CD4-positive, alpha-beta T cell (primary cell): Measurements from ENCODE around the gene NFIA. TPM values are rescaled to one million over a fixed set of nuclear protein-coding genes. Genes with fewer than 3 reads are reported as not detected.

Experiments
- ATAC-seq: fragments of 200-7000 bp; cut with Tn5 transposase; one replicate; pipeline ENCODE4 v1.10.0; 2022; ENCODE audit warnings: mild to moderate bottlenecking; ENCODE audit not compliant: poor library complexity
- CTCF ChIA-PET: fragments of 350-600 bp; sonication (Branson Sonifier 250); formaldehyde crosslinking; loops from one replicate; lab custom pipeline; 2021; ENCODE audit warnings: antibody characterized with exemption, inconsistent platforms; lab: Charles Lee
- POLR2A ChIA-PET: fragments of 350-600 bp; sonication (Branson Sonifier 250); formaldehyde crosslinking; loops from one replicate; lab custom pipeline; 2021; ENCODE audit warnings: antibody characterized with exemption, inconsistent platforms; lab: Charles Lee
- DNase-seq, 14 experiments: peaks; one replicate each; pipeline ENCODE4 v3.0.0-alpha.2; 2013 to 2020; ENCODE audit warnings: mixed read lengths in 2 of 14
- H3K27ac ChIP-seq, 2 donors: one replicate each; pipeline versions ENCODE4 v1.5.1 to v1.7.0; 2013; ENCODE audit warnings: low read length in 2 of 2, low read depth in 1 of 2, mild to moderate bottlenecking in 1 of 2
- H3K27me3 ChIP-seq, 2 experiments: 1 replicate in 1 of 2; 2 replicates in 1 of 2; pipeline versions ENCODE4 v1.6.1 to v1.7.0; 2013; ENCODE audit warnings: low read length in 2 of 2, control low read depth in 1 of 2, mild to moderate bottlenecking in 1 of 2, moderate library complexity in 1 of 2; ENCODE audit not compliant: insufficient read depth in 2 of 2, control insufficient read depth in 1 of 2
- H3K36me3 ChIP-seq: one replicate; pipeline ENCODE4 v1.6.1; 2013; ENCODE audit warnings: low read length, control low read depth; ENCODE audit not compliant: insufficient read depth
- H3K4me1 ChIP-seq: one replicate; pipeline ENCODE4 v1.6.1; 2013; ENCODE audit warnings: low read length, control low read depth; ENCODE audit not compliant: insufficient read depth
- H3K4me3 ChIP-seq: one replicate; pipeline ENCODE4 v1.5.1; 2013; ENCODE audit warnings: mild to moderate bottlenecking, low read length, moderate library complexity
- H3K9me3 ChIP-seq, 2 experiments: 1 replicate in 1 of 2; 2 replicates in 1 of 2; pipeline versions ENCODE4 v1.6.1 to v1.7.0; 2013; ENCODE audit warnings: low read length in 2 of 2, mild to moderate bottlenecking in 2 of 2, control low read depth in 1 of 2, moderate library complexity in 1 of 2; ENCODE audit not compliant: control insufficient read depth in 1 of 2, insufficient read depth in 1 of 2
- H3K27ac Mint-ChIP-seq: one replicate; pipeline ENCODE4 v1.8.0; 2020; ENCODE audit warnings: mixed read lengths
- H3K27me3 Mint-ChIP-seq: one replicate; pipeline ENCODE4 v1.8.0; 2021; ENCODE audit warnings: mixed read lengths
- H3K36me3 Mint-ChIP-seq: one replicate; pipeline ENCODE4 v1.8.0; 2021; ENCODE audit warnings: low read depth, mixed read lengths
- H3K4me1 Mint-ChIP-seq: one replicate; pipeline ENCODE4 v1.8.0; 2021; ENCODE audit warnings: low read depth, mixed read lengths
- H3K4me3 Mint-ChIP-seq: one replicate; pipeline ENCODE4 v1.8.0; 2020; ENCODE audit warnings: mild to moderate bottlenecking, mixed read lengths
- H3K9me3 Mint-ChIP-seq: one replicate; pipeline ENCODE4 v1.8.0; 2020; ENCODE audit warnings: mixed read lengths
- intact Hi-C, 2 experiments: fragments of 100-400 bp; cut with DNase I in 1 of 2; cut with micrococcal nuclease in 1 of 2; formaldehyde crosslinking; loops; one replicate each; pipeline versions ENCODE4 v1.15.1 to v1.9.0; 2023 to 2025; cut with DNase I, micrococcal nuclease
- total RNA-seq, 174 experiments: library from RNA in 2 of 174; stranded (reverse) in 2 of 174; gene quantifications; one replicate each; pipeline ENCODE4 v1.2.3 and lab custom pipeline; 2021 to 2026
- TF ChIP-seq, protein P1 (sequence below): fragments of 200-600 bp; IDR thresholded peaks from one replicate; pipeline ENCODE4 v1.8.0; 2022; ENCODE audit warnings: antibody characterized with exemption, mild to moderate bottlenecking

NFIA gene
- total RNA-seq, 2 experiments from 2014 or later: 4.8 to 5.9 TPM

DNA sequence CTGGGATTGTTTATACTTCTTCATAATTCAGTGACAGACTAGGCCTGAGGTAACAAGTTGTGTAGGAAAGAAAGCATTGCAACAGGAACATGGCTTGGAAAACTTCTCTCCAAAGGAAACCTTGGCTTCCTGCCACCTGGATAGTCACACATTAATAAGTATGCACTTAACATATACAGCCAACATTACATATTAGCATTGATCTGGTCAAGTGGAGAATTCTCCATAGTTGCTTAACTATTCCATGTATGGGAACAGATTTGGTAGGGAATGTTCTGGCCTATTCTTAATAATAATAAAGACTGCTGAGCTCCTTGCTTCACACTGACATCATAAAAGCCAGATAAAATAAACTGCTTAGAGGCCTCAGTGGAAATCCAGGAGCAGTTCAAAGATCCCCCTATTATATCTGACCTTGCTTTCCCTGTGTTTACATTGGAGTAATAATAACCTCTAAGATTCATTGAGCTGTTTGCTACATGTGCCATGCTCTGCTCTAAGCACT, 27.2 kb upstream of the NFIA start:
- peaks cover 43% of the 10 kb centered on the region for H3K4me1 ChIP-seq
- no peaks in the 10 kb centered on the region for H3K36me3 ChIP-seq
- H3K9me3 ChIP-seq: peaks cover 0 to 3% of the 10 kb centered on the region in 2 experiments
- H3K4me3 Mint-ChIP-seq: peak overlapping the region; percentile 30
- no peak overlapping the region for H3K27ac ChIP-seq
- peaks cover 55% of the 10 kb centered on the region for H3K4me1 Mint-ChIP-seq
- ATAC-seq: no peak
- no peaks in the 10 kb centered on the region for H3K9me3 Mint-ChIP-seq
- H3K4me3 ChIP-seq: no peak overlapping the region
- ChIA-PET POLR2A (interaction anchor here (1.0 to 5.8 kb wide), 2 partner anchors 22 to 26 kb away, joined by 3 to 38 read pairs; no protein-coding TSS in a partner anchor), CTCF (interaction anchor here (0.8 to 1.3 kb wide), 2 partner anchors 23 to 24 kb away, joined by 3 read pairs; no protein-coding TSS in a partner anchor)
- DNase-seq: no peak
- peaks cover 77% of the 10 kb centered on the region for H3K27me3 Mint-ChIP-seq
- H3K27me3 ChIP-seq: peaks cover 45 to 78% of the 10 kb centered on the region in 2 experiments
- intact Hi-C loops: loop anchor here in 1 of 2 experiments (10.0 kb wide), 2 partner anchors 680 to 1730 kb away; partner anchors contain the start of gene ATG4C
- TF ChIP-seq, protein P1, sequence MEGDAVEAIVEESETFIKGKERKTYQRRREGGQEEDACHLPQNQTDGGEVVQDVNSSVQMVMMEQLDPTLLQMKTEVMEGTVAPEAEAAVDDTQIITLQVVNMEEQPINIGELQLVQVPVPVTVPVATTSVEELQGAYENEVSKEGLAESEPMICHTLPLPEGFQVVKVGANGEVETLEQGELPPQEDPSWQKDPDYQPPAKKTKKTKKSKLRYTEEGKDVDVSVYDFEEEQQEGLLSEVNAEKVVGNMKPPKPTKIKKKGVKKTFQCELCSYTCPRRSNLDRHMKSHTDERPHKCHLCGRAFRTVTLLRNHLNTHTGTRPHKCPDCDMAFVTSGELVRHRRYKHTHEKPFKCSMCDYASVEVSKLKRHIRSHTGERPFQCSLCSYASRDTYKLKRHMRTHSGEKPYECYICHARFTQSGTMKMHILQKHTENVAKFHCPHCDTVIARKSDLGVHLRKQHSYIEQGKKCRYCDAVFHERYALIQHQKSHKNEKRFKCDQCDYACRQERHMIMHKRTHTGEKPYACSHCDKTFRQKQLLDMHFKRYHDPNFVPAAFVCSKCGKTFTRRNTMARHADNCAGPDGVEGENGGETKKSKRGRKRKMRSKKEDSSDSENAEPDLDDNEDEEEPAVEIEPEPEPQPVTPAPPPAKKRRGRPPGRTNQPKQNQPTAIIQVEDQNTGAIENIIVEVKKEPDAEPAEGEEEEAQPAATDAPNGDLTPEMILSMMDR: no peak
- H3K27ac Mint-ChIP-seq: no peak overlapping the region
- no peaks in the 10 kb centered on the region for H3K36me3 Mint-ChIP-seq

DNA sequence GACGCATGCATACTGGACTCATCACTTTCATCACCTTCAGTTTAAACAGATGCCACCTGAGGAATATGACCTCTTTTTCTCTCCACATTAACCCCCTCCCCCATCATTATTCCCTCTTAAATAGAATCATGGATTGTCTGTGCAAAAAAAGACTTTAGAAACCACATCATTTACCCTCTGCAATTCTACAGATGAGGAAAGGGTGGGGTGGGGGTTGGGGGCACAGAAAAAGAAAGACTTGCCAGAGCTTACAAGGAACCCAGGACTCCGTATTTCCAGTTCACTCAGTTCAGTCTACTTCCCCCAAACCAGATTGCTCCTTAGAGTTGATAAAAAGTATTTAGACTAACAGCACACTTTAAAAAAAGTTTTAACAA, 26.2 kb upstream of the NFIA start:
- ATAC-seq: no peak
- TF ChIP-seq, protein P1: no peak
- no peak overlapping the region for H3K27ac Mint-ChIP-seq
- H3K36me3 Mint-ChIP-seq: no peaks in the 10 kb centered on the region
- Histone ChIP-seq H3K4me1 (peaks cover 37% of the 10 kb centered on the region), H3K9me3 (peaks cover 0 to 3% of the 10 kb centered on the region in 2 experiments), H3K36me3 (no peaks in the 10 kb centered on the region), H3K4me3 (no peak overlapping the region), H3K27me3 (peaks cover 41 to 73% of the 10 kb centered on the region in 2 experiments), H3K27ac (no peak overlapping the region)
- peaks cover 52% of the 10 kb centered on the region for H3K4me1 Mint-ChIP-seq
- peak overlapping the region; percentile 92 for H3K4me3 Mint-ChIP-seq
- no peaks in the 10 kb centered on the region for H3K9me3 Mint-ChIP-seq
- intact Hi-C loops: loop anchor here (1.0 to 10.0 kb wide), 3 partner anchors 21 to 1729 kb away; partner anchors contain the start of gene ATG4C (in 1 of the 2)
- ChIA-PET POLR2A (interaction anchor here (1.0 to 5.8 kb wide), 2 partner anchors 21 to 25 kb away, joined by 3 to 38 read pairs; no protein-coding TSS in a partner anchor), CTCF (interaction anchor here (1.3 kb wide), 1 partner anchor 22 kb away, joined by 3 read pairs; no protein-coding TSS in a partner anchor)
- H3K27me3 Mint-ChIP-seq: peaks cover 74% of the 10 kb centered on the region
- DNase-seq: no peak

DNA sequence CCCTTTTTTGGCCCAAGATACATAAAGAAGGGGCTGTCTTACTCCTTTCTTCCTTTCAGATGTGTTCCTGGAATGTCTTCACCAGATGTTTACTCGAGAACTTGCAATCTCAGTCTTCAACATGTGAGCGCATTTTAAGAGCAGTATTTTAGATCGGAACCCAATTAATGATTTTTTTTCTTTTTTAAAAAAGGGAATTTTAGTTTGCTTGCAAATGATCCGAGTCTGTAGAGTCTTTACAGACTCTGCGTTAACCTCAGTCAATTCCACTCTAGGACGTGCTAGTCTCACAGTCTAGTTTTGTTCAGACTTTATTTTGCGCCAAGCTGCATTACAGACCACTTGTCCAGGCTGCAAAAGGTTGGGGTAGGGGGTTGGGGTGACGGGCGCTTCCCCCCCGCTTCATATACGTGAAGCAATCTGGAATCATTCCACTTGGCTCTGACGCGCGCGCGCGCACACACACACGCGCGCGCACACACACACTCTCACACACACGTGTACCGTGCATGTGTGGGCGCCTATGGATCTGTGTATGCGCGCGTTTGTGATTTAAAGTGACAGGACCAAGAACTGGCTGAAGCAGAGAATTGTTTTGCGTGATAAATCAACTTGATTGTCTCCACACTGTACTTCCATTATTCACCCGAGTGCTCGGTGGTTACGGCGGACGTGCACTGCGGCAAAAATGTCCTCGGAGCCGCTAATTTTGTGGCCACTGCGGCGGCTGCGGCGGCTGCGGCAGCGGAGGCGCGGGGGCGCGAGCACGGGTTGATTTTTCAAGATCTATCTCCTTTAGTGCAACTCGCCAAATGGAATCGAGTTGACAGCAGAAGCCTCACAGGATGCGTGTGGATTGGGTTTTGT, 25.6 kb upstream of the NFIA start:
- Histone ChIP-seq H3K4me1 (peaks cover 34% of the 10 kb centered on the region), H3K4me3 (peak overlapping the region; percentile 59), H3K36me3 (no peaks in the 10 kb centered on the region), H3K9me3 (peaks cover 0 to 3% of the 10 kb centered on the region in 2 experiments), H3K27ac (no peak overlapping the region), H3K27me3 (peaks cover 34 to 68% of the 10 kb centered on the region in 2 experiments)
- ATAC-seq: peak; percentile 73
- ChIA-PET POLR2A (interaction anchor here (0.7 to 5.8 kb wide), 2 partner anchors 21 to 328 kb away, joined by 3 to 38 read pairs; no protein-coding TSS in a partner anchor), CTCF (interaction anchor here (0.6 kb wide), 1 partner anchor 396 kb away, joined by 3 read pairs; no protein-coding TSS in a partner anchor)
- H3K27ac Mint-ChIP-seq: peak overlapping the region; percentile 48
- peaks cover 46% of the 10 kb centered on the region for H3K4me1 Mint-ChIP-seq
- no peaks in the 10 kb centered on the region for H3K36me3 Mint-ChIP-seq
- TF ChIP-seq, protein P1: no peak
- H3K4me3 Mint-ChIP-seq: peak overlapping the region; percentile 92
- H3K9me3 Mint-ChIP-seq: no peaks in the 10 kb centered on the region
- intact Hi-C loops: loop anchor here (1.0 to 10.0 kb wide), 3 partner anchors 20 to 1728 kb away; partner anchors contain the start of gene ATG4C (in 1 of the 2)
- peak in 6 of 14 experiments; percentile 39 to 73 (median 46) for DNase-seq
- peaks cover 68% of the 10 kb centered on the region for H3K27me3 Mint-ChIP-seq
